NCI-H526 (cell line): ENCODE results near the gene RPL31.
"Not testable (repeated sequence)": the region's sequence is repeated elsewhere in the genome, so short reads cannot be mapped to it uniquely, and the experiment has no call there.

Experiments
- DNase-seq, 2 experiments: peaks; one replicate each; lab custom pipeline; 2025; lab: John Stamatoyannopoulos, UW

The RPL31 gene

DNA sequence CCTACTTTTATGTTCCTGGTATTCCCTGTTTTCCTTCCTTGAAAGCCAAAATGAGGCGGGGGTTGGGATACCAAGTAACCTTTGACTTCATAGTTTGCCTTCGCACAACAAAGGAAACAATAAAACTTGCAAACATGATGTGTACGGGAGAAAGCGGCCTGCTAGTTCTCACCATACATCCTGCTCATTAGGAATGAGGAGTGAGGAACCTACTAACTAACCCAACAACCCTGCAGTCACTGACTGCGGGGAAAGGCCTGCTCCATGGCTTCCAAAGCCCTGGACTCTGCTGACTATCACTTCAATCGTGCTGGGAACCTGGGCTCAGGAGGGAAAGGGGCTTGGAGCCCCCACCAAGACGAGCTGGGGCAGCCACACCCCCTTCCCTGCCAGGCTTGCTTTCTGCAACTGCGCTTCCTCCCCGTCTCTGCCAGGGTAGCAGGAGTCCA is 24.2 kb downstream of the RPL31 start:
- DNase-seq, result no peak

DNA sequence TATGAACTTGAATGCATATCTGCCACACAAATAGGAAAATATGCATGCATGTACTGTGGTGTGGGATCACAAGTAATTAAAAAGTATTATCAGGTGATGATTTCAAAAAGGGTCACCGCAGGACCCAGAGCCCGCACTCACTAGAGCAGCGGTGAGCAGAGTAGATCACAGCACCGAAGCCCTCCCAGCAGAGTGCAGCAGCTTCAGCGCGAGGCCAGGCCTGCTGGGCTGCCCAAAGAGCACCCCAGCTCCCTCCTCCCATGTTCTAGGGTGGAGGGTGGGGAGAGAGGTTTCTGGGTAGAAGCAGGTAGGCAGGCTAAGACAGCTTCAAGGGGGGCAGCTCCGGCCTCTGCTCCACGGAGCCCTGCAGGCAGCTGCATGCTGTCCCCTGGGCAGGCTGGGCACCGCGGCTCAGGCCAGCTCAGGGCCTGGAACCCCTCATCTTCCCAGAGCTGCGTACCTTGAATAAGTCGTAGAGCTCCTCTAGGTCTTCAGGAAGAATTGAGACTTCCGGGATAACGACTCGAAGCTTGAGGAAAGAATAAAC is 24.9 kb downstream of the RPL31 start:
- no peak for DNase-seq

DNA sequence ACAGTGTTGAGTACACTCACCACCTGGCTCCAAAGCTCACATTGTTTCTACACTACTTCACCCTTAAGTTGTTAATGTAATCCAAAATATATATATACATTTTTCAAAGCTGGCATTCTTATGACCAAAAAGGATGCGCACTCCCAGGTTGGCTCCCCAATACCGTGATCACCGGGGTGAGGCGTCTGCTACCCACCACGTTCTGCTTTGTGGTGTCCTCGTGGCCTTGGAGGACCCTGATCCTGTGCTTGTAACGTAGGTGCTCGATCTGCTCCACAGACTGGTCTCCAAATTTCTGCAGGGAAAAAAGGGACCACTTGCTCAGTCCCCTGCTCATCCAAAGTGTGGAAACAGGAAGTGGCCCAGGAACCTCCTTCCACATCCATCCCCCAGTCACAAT is 25.8 kb downstream of the RPL31 start:
- DNase-seq, result no peak

DNA sequence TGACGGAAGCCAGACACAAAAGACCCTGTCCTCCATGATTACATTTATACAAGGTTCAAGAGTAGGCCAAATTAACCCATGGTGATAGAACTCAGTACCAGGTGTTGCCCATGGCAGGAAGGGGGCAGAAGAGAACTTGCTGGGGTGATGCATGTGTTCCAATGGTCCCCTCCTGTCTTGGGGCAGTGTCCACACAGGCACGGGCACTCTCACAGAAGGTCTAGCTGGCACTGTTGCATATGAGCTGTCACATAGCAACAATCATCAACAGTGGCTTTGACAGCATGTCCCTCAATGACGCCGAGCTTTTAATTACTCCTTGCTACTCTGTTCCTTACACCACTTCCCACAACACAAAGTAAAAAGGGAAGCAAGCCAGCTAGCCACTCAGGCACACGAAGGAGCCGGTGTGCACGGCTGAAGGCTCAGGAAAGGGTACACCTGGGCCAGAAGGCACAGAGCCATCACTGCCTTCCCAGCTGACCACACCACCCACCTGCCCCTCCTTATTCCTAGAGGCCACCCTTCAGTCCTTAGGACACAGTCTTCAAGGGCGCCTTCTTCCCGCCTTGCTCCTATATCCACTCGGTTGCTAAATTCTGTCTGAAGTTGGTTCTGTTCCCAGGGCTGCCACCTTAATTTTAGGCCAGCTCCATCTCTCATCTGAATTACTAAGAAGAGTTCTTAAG is 28.9 kb downstream of the RPL31 start:
- no peak for DNase-seq

DNA sequence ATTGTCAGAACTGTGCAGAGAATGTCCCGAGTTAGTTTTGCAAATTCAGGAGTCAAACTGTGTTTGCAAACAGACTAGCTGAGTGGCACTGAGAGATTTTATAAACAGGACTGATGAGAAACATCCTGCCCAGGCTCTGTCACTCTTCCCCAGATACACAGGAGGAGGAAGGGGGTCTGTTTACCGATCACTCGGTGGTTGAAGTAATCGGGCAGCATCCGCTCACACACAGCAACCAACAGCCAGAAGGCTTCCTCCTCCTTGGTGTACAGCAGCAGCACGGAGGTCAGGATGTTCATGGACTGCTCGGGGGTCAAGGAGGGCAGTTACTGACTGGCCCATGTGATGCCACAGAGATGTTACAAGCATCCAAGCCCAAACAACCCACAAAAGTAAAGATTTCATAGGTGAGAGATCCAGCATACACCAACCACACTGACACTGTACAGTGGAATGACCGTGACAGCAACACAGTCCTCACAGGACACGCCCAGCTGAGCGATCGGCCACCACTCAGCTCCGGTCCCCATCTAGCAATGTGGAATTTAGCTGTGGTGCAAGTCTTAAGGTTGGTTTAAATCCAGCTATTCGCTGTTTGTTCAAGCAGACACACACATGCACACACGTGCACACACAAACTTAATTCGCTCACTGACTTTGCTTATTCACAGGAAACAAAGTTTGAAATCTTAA is 30.1 kb downstream of the RPL31 start:
- DNase-seq, result no peak

DNA sequence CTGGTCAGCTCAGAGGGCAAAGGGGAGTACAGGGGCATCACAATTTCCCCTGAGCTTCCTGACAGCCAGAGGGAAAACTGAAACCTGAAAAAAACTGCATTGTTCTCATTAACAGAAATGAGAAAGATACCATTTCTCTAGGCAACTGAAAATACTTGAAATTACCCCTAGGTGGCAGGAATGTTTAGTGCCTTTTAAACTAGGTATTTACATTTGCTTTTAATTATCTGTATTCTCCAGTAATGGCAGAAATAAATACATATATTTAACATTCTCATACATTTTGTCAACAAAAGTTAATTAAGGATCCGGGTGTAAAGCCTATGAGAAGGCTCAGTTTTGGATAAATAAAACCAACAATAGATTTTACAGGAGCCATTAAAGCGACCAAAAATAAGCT is 34.5 kb downstream of the RPL31 start:
- peak in 1 of 2 experiments; percentile 19 for DNase-seq

DNA sequence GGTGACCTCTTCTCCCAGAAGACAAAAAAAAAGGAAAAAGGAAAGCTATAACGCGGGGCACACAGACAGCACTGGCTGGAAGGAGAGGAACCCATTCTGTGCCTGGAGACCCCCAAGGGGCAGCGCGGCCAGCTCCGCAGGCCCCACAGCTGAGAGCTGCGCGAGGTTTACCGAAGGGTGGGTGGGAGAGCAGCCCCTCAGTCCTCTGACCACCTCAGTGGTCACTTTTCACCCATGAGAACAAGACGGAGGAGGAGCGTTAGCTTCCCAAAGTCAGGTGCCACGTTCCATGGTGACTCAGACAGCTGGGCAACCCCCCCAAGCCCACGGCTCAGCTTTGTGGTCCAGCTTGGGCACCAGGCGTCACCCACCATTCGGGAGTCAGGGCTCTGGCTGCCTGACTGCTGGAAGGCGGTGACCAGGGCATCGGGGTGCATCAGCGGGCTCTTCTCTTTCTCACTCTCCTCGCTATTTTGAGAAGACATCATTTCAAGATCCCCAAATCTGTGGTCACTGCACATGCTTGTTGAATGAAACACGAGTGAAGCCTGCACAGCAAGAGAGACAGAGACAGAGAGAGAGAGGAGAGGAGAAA is 35.2 kb downstream of the RPL31 start:
- no peak for DNase-seq

DNA sequence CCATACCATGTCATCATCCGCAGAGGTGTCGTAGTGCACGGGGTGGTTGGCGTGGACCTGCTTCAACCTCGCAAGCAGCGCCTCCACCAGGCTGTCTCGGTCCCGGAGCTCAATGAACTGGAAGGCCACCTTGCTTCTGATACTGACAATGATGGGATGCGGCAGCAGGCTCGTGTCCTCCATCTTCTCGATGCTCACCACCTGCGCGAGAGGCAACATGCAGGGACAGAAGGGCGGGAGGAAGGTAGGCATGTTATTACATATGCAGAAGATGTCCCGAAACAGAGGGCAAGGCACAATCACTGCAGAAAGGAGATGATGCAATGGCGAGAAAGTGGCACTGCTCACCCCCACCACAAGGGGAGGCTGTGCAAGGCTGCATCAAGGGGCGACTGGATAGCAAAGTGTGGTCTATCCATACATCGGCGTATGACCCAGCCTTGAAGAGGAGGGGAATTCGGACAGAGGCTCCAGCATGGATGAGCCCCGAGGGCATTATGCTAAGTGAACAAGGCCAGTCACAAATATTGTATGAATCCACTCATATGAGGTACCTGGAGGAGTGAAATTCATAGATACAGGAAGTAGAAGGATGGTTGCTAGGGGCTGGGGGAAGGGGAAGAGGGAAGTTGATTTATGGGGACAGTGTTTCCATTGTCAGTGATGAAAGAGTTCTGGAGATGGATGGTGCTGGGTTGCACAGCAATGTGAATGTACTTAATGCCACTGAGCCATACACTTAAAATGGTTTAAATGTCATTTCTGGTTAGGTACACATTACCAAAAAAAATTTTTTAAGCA is 36.6 kb downstream of the RPL31 start:
- DNase-seq, result peak in 1 of 2 experiments; percentile 18

DNA sequence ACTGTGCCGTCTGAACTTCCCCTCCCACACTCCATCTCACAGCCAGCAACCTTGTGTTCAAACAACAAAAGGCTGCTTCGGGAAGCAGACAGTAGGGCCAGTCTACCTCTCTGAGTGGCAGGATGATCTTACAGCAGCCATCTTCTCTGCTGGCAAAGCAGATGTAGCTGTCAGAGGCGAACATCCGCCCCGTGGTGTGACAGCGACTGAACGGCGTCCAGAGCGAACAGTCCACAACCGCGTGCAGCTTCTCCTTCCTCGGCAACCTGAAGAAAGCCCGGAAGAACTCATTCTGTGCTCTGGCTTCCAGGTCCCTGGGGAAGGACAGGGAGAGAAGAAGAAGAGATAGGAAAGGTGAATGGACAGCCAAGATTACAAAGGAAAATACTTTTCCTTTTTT is 38.0 kb downstream of the RPL31 start:
- no peak for DNase-seq

DNA sequence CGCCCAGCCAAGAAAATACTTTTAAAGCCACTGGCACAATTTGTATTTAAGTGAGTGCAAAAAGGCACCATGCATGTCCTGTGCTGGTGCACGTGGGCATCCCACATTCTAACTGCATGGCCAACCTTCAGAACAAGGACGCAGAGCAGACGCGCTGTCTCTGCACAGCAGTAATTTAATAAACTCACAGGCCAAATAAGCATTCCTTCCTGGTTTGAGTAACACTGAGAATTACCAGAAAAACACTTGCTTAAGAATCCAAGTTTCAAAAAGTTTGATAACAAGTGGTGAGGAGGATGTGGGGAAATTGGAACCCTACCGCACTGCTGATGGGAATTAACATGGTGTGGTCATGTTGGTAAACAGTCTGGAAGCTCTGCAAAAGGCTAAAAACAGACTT is 38.7 kb downstream of the RPL31 start:
- DNase-seq, result no peak

DNA sequence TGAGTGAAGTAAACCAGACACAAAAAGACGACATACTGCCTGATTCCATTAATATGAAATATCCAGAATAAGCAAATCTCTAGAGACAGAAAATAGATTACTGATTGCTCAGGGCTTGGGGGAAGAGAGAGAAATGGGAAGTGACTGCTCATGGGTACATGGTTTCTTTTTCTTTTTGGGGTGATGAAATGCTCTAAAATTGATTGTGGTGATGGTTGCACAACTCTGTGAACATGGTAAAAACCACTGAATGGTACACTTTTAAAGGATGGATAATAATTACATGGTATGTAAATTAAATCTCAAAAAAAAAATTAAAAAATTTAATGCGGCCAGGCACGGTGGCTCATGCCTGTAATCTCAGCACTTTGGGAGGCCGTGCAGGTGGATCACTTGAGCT is 39.3 kb downstream of the RPL31 start:
- DNase-seq, result no peak

DNA sequence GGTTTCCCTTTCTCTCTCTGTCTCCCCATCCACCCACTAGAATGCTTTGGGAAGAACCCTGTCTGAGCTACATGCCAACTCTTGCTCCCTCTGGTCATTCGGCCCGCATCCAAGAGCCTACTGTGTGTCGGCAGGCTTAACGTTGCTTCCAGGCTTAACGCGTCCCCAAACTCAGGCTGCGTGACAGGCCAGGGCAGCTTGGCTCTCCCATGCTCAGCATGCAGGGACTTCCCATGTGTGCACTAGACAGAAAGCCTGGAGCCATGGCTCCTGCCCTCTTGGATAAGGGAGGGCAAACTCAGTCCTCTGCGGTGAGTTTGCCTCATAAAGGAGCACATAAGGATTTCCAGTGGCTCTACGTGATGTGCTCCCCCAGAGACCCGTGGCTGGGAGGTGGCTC is 43.2 kb downstream of the RPL31 start:
- no peak for DNase-seq

DNA sequence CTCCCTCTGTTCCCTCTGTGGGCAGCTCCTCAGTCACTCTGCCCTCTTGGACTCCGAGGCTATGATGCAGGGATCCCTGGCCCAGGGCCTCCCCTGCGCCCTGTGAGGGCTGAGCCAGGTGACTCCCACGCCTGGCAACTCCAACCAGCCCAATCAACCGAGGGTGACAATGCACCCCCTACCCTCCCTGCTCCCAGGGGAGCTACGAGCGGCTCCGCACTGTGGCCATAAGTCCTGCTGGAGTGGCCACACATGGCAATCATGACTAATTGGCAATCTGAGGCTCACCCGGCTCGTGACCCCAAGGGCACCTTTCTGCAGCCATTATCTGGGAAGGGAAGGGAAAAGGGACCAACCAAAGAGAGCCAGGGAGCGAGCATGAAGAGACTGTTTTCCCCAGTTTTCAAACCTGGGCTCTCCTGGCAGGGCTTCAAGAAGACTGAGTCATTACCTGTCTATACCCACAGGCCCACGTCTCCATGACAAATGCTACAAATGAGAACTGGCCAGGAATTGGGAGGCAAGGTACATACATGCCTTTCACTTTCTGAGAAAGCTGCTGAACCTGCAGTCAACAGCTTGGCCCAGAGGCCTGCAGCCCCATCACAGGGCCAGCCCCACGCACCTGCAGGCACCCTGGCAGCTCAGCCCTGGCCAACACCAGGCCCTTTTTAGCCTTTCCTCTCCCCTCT is 45.1 kb downstream of the RPL31 start:
- DNase-seq, result no peak

DNA sequence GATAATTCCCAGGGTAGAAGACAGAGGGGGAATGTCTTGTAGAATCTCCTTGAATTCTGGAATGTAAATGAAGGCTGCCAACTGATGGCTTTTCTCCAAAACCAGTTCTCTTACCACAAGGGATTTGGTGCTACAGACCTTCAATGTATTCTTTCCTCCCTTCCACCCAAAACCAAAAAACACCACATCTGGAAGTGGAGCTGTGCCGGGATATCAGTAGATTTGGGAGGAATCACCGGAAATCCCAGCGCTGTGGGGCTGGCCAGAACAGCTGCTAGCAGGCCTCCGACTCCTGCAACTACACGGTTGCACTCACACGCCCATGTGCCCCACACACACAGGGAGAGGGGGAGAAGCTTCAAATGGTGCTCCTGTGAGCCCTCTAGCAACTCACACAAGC is 45.7 kb downstream of the RPL31 start:
- DNase-seq, result no peak

DNA sequence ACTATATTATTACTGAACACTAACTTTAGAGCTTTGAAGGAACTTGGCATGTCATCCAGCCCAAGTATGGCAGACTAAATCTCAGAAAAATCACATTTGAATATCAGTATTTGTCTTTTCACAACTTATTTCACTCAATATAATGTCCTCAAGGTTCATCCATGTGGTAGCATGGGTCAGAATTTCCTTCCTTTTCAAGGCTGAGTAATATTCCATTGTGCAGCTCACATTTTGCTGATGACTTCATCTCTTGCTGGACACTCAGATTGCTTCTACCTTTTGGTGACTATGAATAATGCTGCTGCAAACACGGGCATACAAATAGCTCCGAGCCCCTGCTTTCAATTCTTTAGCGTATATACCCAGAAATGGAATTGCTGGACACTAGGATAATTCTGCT is 46.7 kb downstream of the RPL31 start:
- no peak for DNase-seq

DNA sequence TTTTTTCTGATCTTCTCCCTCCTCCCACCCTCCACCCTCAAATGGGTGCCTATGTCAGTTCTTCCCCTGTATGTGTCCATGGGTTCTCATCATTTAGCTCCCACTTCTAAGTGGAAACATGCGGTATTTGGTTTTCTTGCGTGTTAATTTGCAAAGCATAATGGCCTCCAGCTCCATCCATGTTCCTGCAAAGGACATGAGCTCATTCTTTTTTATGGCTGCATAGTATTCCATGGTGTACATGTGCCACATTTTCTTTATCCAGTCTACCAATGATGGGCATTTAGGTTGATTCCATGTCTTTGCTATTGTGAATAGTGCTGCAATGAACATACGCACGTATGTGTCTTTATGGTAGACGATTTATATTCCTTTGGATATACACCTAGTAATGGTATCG is 48.8 kb downstream of the RPL31 start:
- not testable (repeated sequence) for DNase-seq

DNA sequence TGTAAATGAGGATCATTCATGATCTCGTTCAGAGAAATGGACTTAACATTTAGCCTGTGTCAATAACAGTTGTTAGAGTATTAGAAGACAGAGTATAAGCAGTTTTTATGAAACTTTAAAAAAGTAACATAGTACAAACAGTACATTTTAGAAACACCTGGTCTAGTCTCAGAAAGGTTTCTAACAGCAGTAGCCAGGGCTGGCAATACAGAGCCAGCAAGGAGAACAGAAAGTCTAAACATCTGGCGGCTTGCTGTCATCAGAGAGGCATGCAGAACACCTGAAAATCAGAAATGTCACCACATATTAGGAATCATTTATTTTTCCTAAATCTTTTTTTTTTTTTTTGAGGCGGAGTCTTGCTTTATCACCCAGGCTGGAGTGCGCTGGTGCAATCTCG is 50.1 kb downstream of the RPL31 start:
- no peak for DNase-seq

DNA sequence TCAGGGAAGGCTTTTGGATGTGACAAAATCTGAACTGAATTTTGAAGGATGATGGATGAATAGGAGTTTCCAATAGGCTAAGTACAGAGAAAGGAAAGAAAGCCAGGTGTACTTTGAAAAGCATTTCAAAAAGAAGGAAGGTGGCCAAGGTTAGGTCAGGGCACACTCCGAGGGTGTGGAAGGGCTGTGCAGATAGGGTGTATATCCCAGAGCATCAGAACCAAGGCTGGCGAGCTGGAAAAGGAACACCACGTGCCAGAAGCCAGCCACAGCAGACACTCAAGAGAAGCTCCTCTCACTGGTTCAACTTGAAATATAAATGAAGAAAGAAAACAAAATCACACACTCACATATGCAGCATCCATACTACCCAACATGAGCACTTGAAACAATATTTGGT is 51.0 kb downstream of the RPL31 start:
- no peak for DNase-seq
